Measurements from ENCODE around the gene BMPR2.

DNA sequence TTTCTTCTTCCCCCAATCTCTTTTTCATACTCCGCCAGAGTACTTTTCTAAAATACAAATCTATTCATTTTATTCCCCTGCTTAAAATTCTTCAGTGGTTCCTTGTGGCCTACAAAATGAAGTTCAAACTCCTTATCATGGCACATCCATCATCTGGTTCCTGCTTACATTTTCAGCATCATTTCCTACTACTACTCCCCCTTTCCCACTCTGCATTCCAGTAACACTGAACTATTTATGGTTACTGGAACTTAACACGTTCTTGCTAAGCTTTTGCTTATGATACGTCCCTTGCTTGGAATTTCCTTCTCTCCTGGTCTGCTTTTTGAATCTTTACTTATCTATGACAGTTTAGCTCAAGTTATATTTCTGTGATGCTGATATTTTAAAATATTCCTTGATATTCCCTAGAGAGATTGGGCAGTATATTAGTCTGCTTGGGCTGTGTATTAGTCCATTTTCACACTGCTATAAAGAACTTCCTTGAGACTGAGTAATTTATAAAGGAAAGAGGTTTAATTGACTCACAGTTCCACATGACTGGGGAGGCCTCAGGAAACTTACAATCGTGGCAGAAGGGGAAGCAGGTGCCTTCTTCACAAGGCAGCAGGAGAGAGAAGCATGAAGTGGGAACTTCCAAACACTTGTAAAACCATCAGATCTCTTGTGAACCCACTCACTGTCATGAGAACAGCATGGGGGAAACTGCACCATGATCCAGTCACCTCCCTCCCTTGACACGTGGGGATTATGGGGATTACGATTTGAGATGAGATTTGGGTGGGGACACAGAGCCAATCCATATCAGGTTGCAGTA lies 53.2 kb downstream of the BMPR2 start:
- TF ChIP-seq YY1 (IDR thresholded peaks at IDR 0.05; ENCODE audit: insufficient read depth, insufficient read length) (no peak), ZNF274 (IDR thresholded peaks at IDR 0.05; ENCODE audit: low read depth, low read length) (no peak)
